AG09319 (cell line): ENCODE results near the gene ISOC1.

Source experiments
- DNase-seq: peaks from one replicate; pipeline ENCODE4 v3.0.0-alpha.2; 2010; ENCODE audit warnings: low read depth; ENCODE audit errors: extremely low read depth
- CTCF ChIP-seq: IDR thresholded peaks from 2 replicates; pipeline ENCODE4 v1.5.1; 2011; ENCODE audit warnings: low read depth, mild to moderate bottlenecking, inconsistent platforms, low read length, moderate library complexity

Gene ISOC1

GRCh38 chr5:129061849-129062248 is 32.7 kb upstream of the ISOC1 start:
- no peak for DNase-seq
- no peak for TF ChIP-seq CTCF

GRCh38 chr5:129063483-129064113 is 31.0 kb upstream of the ISOC1 start:
- no peak for TF ChIP-seq CTCF
- no peak for DNase-seq

GRCh38 chr5:129065721-129066120 is 28.8 kb upstream of the ISOC1 start:
- TF ChIP-seq CTCF, result no peak

GRCh38 chr5:129067745-129068144 is 26.8 kb upstream of the ISOC1 start:
- no peak for TF ChIP-seq CTCF
- no peak for DNase-seq

More at GRCh38 chr5:129065721-129066120, 28.8 kb upstream of the ISOC1 start:
- DNase-seq, result no peak

GRCh38 chr5:129069292-129069691 is 25.3 kb upstream of the ISOC1 start:
- no peak for TF ChIP-seq CTCF
- DNase-seq, result no peak

DNA sequence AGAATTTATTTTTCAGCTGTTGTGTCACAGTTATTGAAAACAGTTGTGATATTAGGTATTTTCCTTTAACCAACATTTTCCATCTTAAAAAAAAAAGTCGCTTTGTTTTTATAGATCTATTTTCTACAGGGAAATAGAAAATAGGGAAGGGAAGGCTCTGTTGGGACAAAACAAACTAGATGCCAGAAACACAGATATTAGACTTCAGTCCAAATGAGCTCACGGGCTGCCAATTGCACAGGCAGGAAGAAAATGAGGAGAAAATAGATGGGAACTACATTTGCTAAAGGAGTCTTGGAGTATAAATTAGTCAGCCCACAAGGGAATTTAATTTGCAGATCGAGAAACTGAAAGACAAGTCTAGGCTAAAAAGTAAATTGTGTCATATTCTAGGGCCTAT is 21.4 kb upstream of the ISOC1 start:
- DNase-seq, result no peak

DNA sequence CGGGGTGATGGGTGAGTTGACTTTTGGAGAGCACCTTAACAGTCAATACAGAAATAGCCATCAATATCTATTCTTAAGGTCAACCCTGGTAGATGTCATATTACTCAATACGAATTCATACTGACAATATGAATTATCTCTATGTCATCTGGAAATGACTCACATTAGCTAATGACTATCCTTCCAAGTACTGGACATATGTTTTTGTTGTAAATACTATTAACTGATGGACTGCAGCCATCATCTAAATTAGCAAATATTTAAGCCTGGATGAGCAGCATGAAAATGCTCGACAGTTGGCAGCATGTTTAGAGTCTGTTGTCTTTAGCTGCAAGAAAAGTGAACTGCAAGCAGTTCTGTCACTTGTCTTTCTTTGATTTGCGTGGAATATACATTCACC is 19.6 kb upstream of the ISOC1 start:
- DNase-seq, result no peak

More for the DNA sequence above, 21.4 kb upstream of the ISOC1 start:
- TF ChIP-seq CTCF, result no peak

More for the DNA sequence above, 19.6 kb upstream of the ISOC1 start:
- no peak for TF ChIP-seq CTCF
